ENCODE data around the gene ATP5PF. TPM values are rescaled to one million over a fixed set of nuclear protein-coding genes. Genes with fewer than 3 reads are reported as not detected.
"Not testable (repeated sequence)": the region's sequence is repeated elsewhere in the genome, so short reads cannot be mapped to it uniquely, and the experiment has no call there.

The ATP5PF gene
- total RNA-seq, 2 experiments from 2014 or later: 187 TPM

GRCh38 chr21:25695461-25695860 lies 39.2 kb downstream of the ATP5PF start:
- not testable (repeated sequence) for H3K36me3 Mint-ChIP-seq, H3K27ac Mint-ChIP-seq, H3K27me3 Mint-ChIP-seq, H3K9me3 Mint-ChIP-seq, H3K4me1 Mint-ChIP-seq, DNase-seq, H3K4me3 Mint-ChIP-seq

GRCh38 chr21:25691976-25692375 lies 42.7 kb downstream of the ATP5PF start:
- Mint-ChIP-seq H3K9me3 (no peaks in the 10 kb centered on the region), H3K27me3 (no peaks in the 10 kb centered on the region), H3K4me1 (no peaks in the 10 kb centered on the region), H3K36me3 (no peaks in the 10 kb centered on the region), H3K27ac (no peak overlapping the region), H3K4me3 (no peak overlapping the region)
- no peak for DNase-seq

GRCh38 chr21:25689226-25689625 lies 45.5 kb downstream of the ATP5PF start:
- Mint-ChIP-seq H3K4me3 (no peak overlapping the region), H3K9me3 (no peaks in the 10 kb centered on the region), H3K27me3 (peaks cover 6% of the 10 kb centered on the region), H3K36me3 (no peaks in the 10 kb centered on the region), H3K27ac (no peak overlapping the region), H3K4me1 (no peaks in the 10 kb centered on the region)
- no peak for DNase-seq

GRCh38 chr21:25688275-25689155 lies 46.2 kb downstream of the ATP5PF start:
- H3K27me3 Mint-ChIP-seq: peaks cover 10% of the 10 kb centered on the region
- no peaks in the 10 kb centered on the region for H3K36me3 Mint-ChIP-seq
- no peaks in the 10 kb centered on the region for H3K9me3 Mint-ChIP-seq
- no peak for DNase-seq
- H3K4me3 Mint-ChIP-seq: no peak overlapping the region
- no peaks in the 10 kb centered on the region for H3K4me1 Mint-ChIP-seq
- no peak overlapping the region for H3K27ac Mint-ChIP-seq

GRCh38 chr21:25687787-25688186 lies 46.9 kb downstream of the ATP5PF start:
- no peak overlapping the region for H3K27ac Mint-ChIP-seq
- no peaks in the 10 kb centered on the region for H3K36me3 Mint-ChIP-seq
- H3K9me3 Mint-ChIP-seq: no peaks in the 10 kb centered on the region
- no peak for DNase-seq
- peaks cover 10% of the 10 kb centered on the region for H3K27me3 Mint-ChIP-seq
- H3K4me3 Mint-ChIP-seq: no peak overlapping the region
- no peaks in the 10 kb centered on the region for H3K4me1 Mint-ChIP-seq

- no peak overlapping the region for H3K4me3 Mint-ChIP-seq
- DNase-seq: no peak
- H3K9me3 Mint-ChIP-seq: no peaks in the 10 kb centered on the region
- no peak overlapping the region for H3K27ac Mint-ChIP-seq
- no peaks in the 10 kb centered on the region for H3K36me3 Mint-ChIP-seq
- peaks cover 10% of the 10 kb centered on the region for H3K27me3 Mint-ChIP-seq
- no peaks in the 10 kb centered on the region for H3K4me1 Mint-ChIP-seq
These were observed 52.3 kb downstream of the ATP5PF start for GRCh38 chr21:25682382-25682781.

GRCh38 chr21:25676451-25676850 lies 58.3 kb downstream of the ATP5PF start:
- Mint-ChIP-seq H3K27me3 (no peaks in the 10 kb centered on the region), H3K4me1 (no peaks in the 10 kb centered on the region), H3K36me3 (peaks cover 1% of the 10 kb centered on the region), H3K9me3 (no peaks in the 10 kb centered on the region), H3K4me3 (no peak overlapping the region), H3K27ac (no peak overlapping the region)
- DNase-seq: no peak

Other genes starting within 250 kb of the ATP5PF start
- 10 to 100 TPM; 86.1 to 86.2 TPM for gene MRPL39, start 127.4 kb downstream of the ATP5PF start, total RNA-seq
- gene JAM2, start 95.6 kb downstream of the ATP5PF start, total RNA-seq: 1 to 10 TPM; 2.5 to 3.4 TPM
- 10 to 100 TPM; 25.7 to 26.4 TPM for gene GABPA, start 68 bp upstream of the ATP5PF start, total RNA-seq